GM19372 (cell line): ENCODE measurements around the gene IGFBP1.
"Not testable (repeated sequence)": the region's sequence is repeated elsewhere in the genome, so short reads cannot be mapped to it uniquely, and the experiment has no call there.

Experiments
- ATAC-seq: cut with Tn5 transposase; IDR thresholded peaks from one replicate; pipeline ENCODE4 v1.9.1; 2021; ENCODE audit warnings: mild to moderate bottlenecking, low read depth, moderate library complexity; ENCODE audit not compliant: unreplicated experiment

IGFBP1 gene

GRCh38 chr7:45924283-45924682 lies 36.0 kb downstream of the IGFBP1 start:
- no peak for ATAC-seq

- no peak for ATAC-seq
Measured at GRCh38 chr7:45927721-45928120, 39.4 kb downstream of the IGFBP1 start.

GRCh38 chr7:45930967-45931366 lies 42.7 kb downstream of the IGFBP1 start:
- ATAC-seq: no peak

- no peak for ATAC-seq
Measured at GRCh38 chr7:45937301-45937700, 49.0 kb downstream of the IGFBP1 start.

GRCh38 chr7:45937862-45938261 lies 49.6 kb downstream of the IGFBP1 start:
- ATAC-seq: no peak

- no peak for ATAC-seq
Measured at GRCh38 chr7:45938626-45939302, 50.5 kb downstream of the IGFBP1 start.

GRCh38 chr7:45939574-45939973 lies 51.3 kb downstream of the IGFBP1 start:
- ATAC-seq: no peak

GRCh38 chr7:45940237-45940781 lies 52.0 kb downstream of the IGFBP1 start:
- not testable (repeated sequence) for ATAC-seq

- ATAC-seq: no peak
Measured at GRCh38 chr7:45940939-45941338, 52.7 kb downstream of the IGFBP1 start.
